SK-N-SH (cell line): ENCODE results near the gene MST1R.

ENCODE experiments used
- CTCF ChIP-seq: fragments of 200-600 bp; sonication (generic); IDR thresholded peaks from 2 replicates; pipeline ENCODE4 v1.6.1; 2017; ENCODE audit warnings: antibody characterized with exemption, mild to moderate bottlenecking, moderate library complexity
- MXI1 ChIP-seq: IDR thresholded peaks from 2 replicates; pipeline ENCODE4 v1.6.1; 2012; ENCODE audit warnings: mild to moderate bottlenecking, low read depth, low read length, improper control_type of control experiment
- POLR2AphosphoS5 ChIP-seq: IDR thresholded peaks from 2 replicates; pipeline ENCODE4 v1.6.1; 2012; ENCODE audit warnings: low read depth, low read length
- USF2 ChIP-seq: fragments of 150-350 bp; IDR thresholded peaks from 2 replicates; pipeline ENCODE4 v1.6.1; 2017; ENCODE audit warnings: antibody characterized with exemption, low read length, low read depth, borderline replicate concordance

DNA sequence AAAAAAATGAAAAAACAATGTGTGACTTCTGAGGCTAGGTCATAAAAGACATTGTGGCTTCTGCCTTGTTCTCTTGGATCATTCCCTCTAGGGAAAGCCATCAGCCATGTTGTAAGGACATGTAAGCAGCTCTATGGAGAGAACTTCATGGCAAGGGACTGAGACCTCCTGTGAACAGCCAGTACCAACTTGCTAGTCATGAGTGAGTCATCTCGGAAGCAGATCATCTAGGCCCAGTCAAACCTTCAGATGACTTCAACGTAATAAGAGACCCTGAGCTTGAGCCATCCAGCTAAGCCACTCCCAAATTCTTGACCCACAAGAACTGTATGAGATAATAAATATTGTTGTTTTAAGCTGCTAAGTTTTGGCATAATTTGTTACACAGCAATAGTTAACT lies 21.0 kb upstream of the MST1R start:
- TF ChIP-seq MXI1, result no peak
- no peak for TF ChIP-seq CTCF
- TF ChIP-seq USF2, result no peak
- no peak for TF ChIP-seq POLR2AphosphoS5
